ENCODE measurements around the gene FALEC.
A peak's percentile ranks its signal among the peaks of the same experiment; 100 is the strongest.

The FALEC gene

GRCh38 chr1:150575518-150576366 is 60.2 kb downstream of the FALEC start:
- peak; percentile 84 for DNase-seq (ENCODE audit: low read depth)
- H3K4me3 ChIP-seq (ENCODE audit: low read depth, low read length), result peak overlapping the region; percentile 98
- no peak for TF ChIP-seq CTCF (IDR thresholded peaks at IDR 0.05; ENCODE audit: control insufficient read depth, extremely low read depth, insufficient read depth)

GRCh38 chr1:150576367-150576711 is 60.8 kb downstream of the FALEC start:
- peak overlapping the region; percentile 98 for H3K4me3 ChIP-seq (ENCODE audit: low read depth, low read length)
- DNase-seq (ENCODE audit: low read depth), result no peak
- no peak for TF ChIP-seq CTCF (IDR thresholded peaks at IDR 0.05; ENCODE audit: control insufficient read depth, extremely low read depth, insufficient read depth)

GRCh38 chr1:150576794-150577556 is 61.4 kb downstream of the FALEC start:
- peak; percentile 59 for DNase-seq (ENCODE audit: low read depth)
- no peak for TF ChIP-seq CTCF (IDR thresholded peaks at IDR 0.05; ENCODE audit: control insufficient read depth, extremely low read depth, insufficient read depth)

GRCh38 chr1:150577557-150578271 is 62.2 kb downstream of the FALEC start:
- peak overlapping the region; percentile 98 for H3K4me3 ChIP-seq (ENCODE audit: low read depth, low read length)
- no peak for TF ChIP-seq CTCF (IDR thresholded peaks at IDR 0.05; ENCODE audit: control insufficient read depth, extremely low read depth, insufficient read depth)
- DNase-seq (ENCODE audit: low read depth), result no peak

More at GRCh38 chr1:150576794-150577556, 61.4 kb downstream of the FALEC start:
- peak overlapping the region; percentile 98 for H3K4me3 ChIP-seq (ENCODE audit: low read depth, low read length)

- peak overlapping the region; percentile 98 for H3K4me3 ChIP-seq (ENCODE audit: low read depth, low read length)
- DNase-seq (ENCODE audit: low read depth), result no peak
- TF ChIP-seq CTCF (IDR thresholded peaks at IDR 0.05; ENCODE audit: control insufficient read depth, extremely low read depth, insufficient read depth), result no peak
Observed at GRCh38 chr1:150578272-150579109, 62.9 kb downstream of the FALEC start.

Measured in LNCaP clone FGC (cell line).